GM18873 (cell line): ENCODE measurements around the gene MRPL30.
"Not testable (repeated sequence)": the region's sequence is repeated elsewhere in the genome, so short reads cannot be mapped to it uniquely, and the experiment has no call there.

Experiments
- ATAC-seq: cut with Tn5 transposase; IDR thresholded peaks from one replicate; pipeline ENCODE4 v1.9.1; 2021; ENCODE audit warnings: mild to moderate bottlenecking, moderate library complexity, moderate number of reproducible peaks; ENCODE audit not compliant: unreplicated experiment, low FRiP score

Gene MRPL30

DNA sequence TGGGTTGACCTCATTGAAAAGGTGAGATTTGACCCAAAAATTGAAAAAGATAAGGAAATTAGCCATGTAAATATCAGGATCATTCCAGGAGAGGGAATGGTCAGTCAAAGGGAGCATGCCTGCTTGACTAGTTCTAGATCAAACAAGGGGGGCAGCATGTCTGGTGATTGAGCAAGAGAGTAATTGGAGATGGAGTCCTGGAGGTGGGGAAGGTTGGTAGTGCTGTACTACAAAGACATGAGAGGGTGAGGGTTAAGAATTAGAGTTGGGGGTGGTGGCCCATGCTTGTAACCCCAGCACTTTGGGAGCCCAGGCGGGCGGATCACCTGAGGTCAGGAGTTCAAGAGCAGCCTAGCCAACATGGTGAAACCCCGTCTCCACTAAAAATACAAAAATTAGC lies 2.0 kb downstream of the MRPL30 start:
- ATAC-seq = no peak

GRCh38 chr2:99184811-99185210 lies 3.8 kb downstream of the MRPL30 start:
- no peak for ATAC-seq

GRCh38 chr2:99187011-99187410 lies 6.0 kb downstream of the MRPL30 start:
- no peak for ATAC-seq

- no peak for ATAC-seq
Observed at GRCh38 chr2:99188357-99188756, 7.4 kb downstream of the MRPL30 start.

GRCh38 chr2:99190548-99190947 lies 9.6 kb downstream of the MRPL30 start:
- no peak for ATAC-seq

DNA sequence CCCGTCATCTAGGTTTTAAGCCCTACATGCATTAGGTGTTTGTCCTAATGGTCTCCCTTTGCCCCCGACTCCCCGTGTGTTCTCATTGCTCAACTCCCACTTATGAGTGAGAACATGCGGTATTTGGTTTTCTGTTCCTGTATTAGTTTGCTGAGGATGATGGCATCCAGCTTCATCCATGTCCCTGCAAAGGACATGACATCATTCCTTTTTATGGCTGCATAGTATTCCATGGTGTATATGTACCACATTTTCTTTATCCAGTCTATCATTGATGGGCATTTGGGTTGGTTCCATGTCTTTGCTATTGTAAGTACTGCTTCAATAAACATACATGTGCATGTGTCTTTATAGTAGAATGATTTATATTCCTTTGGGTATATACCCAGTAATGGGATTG lies 11.4 kb downstream of the MRPL30 start:
- not testable (repeated sequence) for ATAC-seq

- ATAC-seq = no peak
Observed at GRCh38 chr2:99198103-99198841, 17.3 kb downstream of the MRPL30 start.

- no peak for ATAC-seq
Observed at GRCh38 chr2:99200076-99200800, 19.3 kb downstream of the MRPL30 start.

- ATAC-seq = no peak
Observed at GRCh38 chr2:99201959-99202678, 21.1 kb downstream of the MRPL30 start.

GRCh38 chr2:99205491-99205890 lies 24.5 kb downstream of the MRPL30 start:
- no peak for ATAC-seq

- no peak for ATAC-seq
Observed at GRCh38 chr2:99216096-99216495, 35.1 kb downstream of the MRPL30 start.

DNA sequence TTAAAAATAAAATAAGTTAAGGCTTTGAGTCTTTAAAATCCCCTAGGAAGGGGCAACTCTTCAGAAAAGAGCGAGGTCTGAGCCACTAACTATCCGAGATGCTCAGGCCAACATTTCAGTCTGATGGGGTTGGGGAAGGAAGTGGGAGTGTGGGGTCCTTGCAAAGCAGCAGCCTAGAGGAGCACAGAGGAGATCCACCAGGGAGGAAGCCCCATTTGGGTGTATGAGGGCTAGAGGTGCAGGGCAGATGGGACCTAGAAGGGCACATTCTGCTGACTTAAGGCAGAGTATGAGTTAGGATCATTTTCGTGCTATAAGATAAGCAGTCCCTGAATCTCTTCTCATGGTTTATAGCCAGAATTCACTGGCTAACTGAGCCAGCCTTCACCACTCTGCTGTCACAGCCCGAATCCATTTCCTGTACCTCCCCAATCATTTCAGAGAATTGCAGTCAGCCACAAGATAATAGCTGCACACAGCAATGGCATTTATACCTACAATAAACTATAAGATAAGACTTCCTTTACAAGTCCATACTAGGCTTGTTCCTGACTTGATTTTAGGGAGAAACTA lies 37.0 kb downstream of the MRPL30 start:
- ATAC-seq = no peak

DNA sequence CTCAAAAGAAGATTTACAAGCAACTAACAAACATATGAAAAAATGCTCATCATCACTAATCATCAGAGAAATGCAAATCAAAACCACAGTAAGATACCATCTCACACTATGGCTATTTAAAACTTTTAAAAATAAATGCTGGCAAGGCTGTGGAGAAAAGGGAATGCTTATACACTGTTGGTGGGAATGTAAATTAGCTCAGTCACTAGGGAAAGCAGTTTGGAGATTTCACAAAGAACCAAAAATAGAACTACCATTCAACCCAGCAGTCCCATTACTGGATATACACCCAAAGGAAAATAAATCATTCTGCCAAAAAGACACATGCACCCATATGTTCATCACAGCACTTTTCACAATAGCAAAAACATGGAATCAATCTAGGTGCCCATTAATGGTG lies 52.2 kb downstream of the MRPL30 start:
- not testable (repeated sequence) for ATAC-seq

DNA sequence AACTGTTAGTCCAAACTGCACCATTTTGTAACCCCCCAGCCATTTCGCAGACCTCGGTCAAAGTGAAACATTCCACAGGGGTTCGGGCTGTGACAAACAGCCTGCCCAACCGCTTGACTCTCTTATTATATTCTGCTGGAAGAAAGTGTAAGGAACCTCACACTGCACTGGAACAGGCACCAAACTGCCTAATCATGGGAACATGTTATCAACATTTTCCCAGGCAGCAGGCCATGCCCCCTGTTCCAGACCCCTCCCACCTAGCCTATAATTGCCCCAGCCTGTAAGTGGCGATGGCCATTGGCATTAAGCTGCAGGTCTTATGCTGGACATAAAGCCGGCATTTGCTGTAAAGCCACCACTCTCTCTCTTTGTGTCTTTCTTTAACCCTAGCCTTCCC lies 57.6 kb downstream of the MRPL30 start:
- ATAC-seq = no peak

GRCh38 chr2:99240431-99240830 lies 59.4 kb downstream of the MRPL30 start:
- ATAC-seq = no peak

- no peak for ATAC-seq
Observed at GRCh38 chr2:99242151-99242550, 61.2 kb downstream of the MRPL30 start.
